ENCODE results near the gene COPE.

The COPE gene

DNA sequence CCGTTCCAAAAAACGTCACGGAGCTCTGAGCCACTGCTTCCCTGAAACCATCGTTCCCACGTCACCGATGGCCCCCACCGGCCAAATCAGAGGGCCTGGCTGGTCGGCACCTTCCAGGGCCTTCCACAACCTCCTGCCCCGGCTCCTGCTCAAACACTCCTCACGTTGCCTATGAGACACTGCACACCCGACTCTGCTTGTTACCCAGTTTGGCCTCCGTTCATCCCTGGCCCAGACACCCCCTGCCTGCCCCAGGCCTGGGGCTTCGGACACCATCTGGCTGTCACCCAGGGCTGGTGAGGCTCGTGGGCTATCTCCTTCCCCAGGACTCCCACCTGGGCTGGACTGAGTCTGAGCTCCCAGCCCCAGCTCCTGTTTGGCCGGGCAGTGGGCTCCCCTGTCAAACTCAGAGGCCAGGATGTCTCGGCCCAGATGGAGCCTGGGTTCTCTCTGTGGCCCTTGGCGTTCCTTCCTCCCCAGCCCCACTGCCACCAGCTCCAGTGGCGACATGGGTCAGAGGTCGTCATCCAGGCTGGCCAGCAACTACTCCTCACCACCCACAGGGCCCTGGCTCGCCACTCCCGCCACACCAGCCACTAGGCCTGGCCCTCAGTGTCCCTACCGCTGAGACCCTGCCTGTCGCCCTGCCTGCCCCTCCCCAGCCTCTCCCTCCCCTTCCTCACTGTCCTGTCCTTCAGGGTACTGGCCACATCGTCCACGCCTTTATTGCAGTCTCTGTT is 41.0 kb downstream of the COPE start:
- Histone ChIP-seq H3K4me3 (ENCODE audit: low read length) (no peak overlapping the region), H3K27me3 (ENCODE audit: control insufficient read depth, insufficient read depth, low read length) (no peaks in the 10 kb centered on the region), H3K9ac (ENCODE audit: low read length) (no peak overlapping the region), H3K9me3 (ENCODE audit: control insufficient read depth, low read length) (no peaks in the 10 kb centered on the region), H3K4me1 (ENCODE audit: control insufficient read depth, insufficient read depth, low read length) (peaks cover 5% of the 10 kb centered on the region), H3K36me3 (ENCODE audit: control insufficient read depth, insufficient read depth, low read length) (no peaks in the 10 kb centered on the region)

DNA sequence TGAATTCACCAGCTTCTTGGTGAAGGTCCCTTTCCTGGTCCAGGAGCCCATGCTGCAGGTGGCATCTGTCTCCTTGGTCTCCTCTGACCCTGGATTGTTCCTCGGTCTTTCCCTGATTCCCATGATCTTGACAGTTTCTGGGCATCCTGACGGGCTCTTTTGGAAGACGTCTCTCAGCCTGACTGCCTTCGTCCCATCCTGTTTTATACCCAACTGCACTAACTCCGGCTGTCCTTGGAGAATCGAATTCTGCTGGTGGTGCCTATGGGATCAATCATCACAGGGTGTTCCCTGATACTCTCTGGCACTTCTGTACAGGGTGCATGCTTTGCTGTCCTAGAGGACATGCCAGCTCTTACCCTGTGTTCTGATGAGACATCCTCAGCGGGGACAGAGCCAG is 42.3 kb downstream of the COPE start:
- Histone ChIP-seq H3K27me3 (ENCODE audit: control insufficient read depth, insufficient read depth, low read length) (no peaks in the 10 kb centered on the region), H3K4me3 (ENCODE audit: low read length) (no peak overlapping the region), H3K4me1 (ENCODE audit: control insufficient read depth, insufficient read depth, low read length) (peaks cover 5% of the 10 kb centered on the region), H3K9ac (ENCODE audit: low read length) (no peak overlapping the region), H3K36me3 (ENCODE audit: control insufficient read depth, insufficient read depth, low read length) (no peaks in the 10 kb centered on the region), H3K9me3 (ENCODE audit: control insufficient read depth, low read length) (no peaks in the 10 kb centered on the region)

DNA sequence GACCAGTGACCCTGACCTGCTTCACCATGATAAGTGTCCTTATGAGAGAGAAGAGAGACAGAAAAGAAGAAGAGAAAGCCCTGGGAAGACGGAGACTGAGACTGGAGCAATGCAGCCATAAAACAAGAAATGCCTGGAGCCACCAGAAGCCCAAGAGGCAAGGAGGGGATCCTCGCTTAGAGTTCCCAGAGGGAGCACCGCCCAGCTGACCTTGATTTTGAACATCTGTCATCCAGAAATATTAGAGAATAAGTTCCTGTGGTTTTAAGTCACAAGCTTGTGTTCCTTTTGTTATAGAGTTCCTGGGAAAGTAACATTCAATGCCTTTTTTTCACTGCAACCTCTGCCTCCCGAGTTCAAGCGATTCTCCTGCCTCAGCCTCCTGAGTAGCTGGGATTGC is 43.5 kb downstream of the COPE start:
- no peaks in the 10 kb centered on the region for H3K27me3 ChIP-seq (ENCODE audit: control insufficient read depth, insufficient read depth, low read length)
- H3K4me3 ChIP-seq (ENCODE audit: low read length) = no peak overlapping the region
- no peaks in the 10 kb centered on the region for H3K36me3 ChIP-seq (ENCODE audit: control insufficient read depth, insufficient read depth, low read length)
- H3K9me3 ChIP-seq (ENCODE audit: control insufficient read depth, low read length) = no peaks in the 10 kb centered on the region
- H3K4me1 ChIP-seq (ENCODE audit: control insufficient read depth, insufficient read depth, low read length) = peaks cover 7% of the 10 kb centered on the region
- H3K9ac ChIP-seq (ENCODE audit: low read length) = no peak overlapping the region

DNA sequence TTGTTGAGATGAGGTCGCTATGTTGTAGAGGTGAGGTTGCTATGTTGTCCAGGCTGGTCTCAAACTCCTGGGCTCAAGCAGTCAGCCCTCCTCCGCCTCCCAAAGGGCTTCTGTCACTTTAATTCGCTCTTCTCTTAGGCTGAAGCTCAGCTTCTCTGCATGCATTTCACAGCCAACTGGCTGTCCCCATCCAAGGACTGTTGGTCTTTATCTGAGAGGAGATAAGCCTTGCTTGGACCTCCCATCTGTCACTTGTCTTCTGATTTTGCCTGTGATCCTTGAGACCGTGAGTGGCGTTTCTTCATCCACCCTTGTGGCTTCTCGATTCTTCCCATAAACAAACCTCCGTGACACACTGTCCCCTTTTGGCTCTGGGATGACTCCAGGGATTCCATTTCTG is 47.6 kb downstream of the COPE start:
- H3K4me3 ChIP-seq (ENCODE audit: low read length) = no peak overlapping the region
- H3K4me1 ChIP-seq (ENCODE audit: control insufficient read depth, insufficient read depth, low read length) = peaks cover 4% of the 10 kb centered on the region
- H3K27me3 ChIP-seq (ENCODE audit: control insufficient read depth, insufficient read depth, low read length) = no peaks in the 10 kb centered on the region
- H3K9ac ChIP-seq (ENCODE audit: low read length) = no peak overlapping the region
- no peaks in the 10 kb centered on the region for H3K9me3 ChIP-seq (ENCODE audit: control insufficient read depth, low read length)
- peaks cover 4% of the 10 kb centered on the region for H3K36me3 ChIP-seq (ENCODE audit: control insufficient read depth, insufficient read depth, low read length)

DNA sequence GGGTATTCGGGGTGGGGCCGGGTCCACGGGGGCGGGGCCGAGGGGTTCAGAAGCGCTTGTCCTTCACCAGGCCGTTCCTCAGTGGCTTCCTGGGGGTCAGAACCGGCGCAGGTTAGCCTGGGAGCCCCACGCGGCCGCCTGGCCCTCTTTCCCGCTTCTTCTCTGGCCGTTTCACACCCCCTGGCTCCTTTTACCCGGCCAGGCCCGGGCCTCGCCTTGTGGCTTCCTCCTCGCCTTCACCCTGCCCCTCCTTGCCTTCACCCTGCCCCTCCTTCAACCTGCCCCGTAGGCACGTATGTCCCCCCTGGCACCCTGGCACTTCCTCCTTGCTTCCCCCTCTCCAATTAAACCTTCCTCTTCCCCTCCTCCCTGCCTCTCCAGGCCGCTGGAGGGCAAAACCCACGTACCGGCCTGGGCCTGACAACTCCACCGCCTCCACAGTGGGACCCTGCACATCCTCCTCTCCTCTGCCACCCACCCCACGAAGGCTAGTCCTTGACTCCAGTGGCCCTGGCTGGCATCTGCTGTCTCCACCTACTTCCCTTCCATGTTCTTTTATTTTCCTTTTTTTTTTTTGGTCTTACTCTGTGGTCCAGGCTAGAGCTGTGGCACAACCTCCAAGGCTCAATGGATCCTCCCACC is 48.5 kb downstream of the COPE start:
- H3K4me3 ChIP-seq (ENCODE audit: low read length) = no peak overlapping the region
- H3K9ac ChIP-seq (ENCODE audit: low read length) = no peak overlapping the region
- no peaks in the 10 kb centered on the region for H3K27me3 ChIP-seq (ENCODE audit: control insufficient read depth, insufficient read depth, low read length)
- no peaks in the 10 kb centered on the region for H3K9me3 ChIP-seq (ENCODE audit: control insufficient read depth, low read length)
- peaks cover 8% of the 10 kb centered on the region for H3K36me3 ChIP-seq (ENCODE audit: control insufficient read depth, insufficient read depth, low read length)
- H3K4me1 ChIP-seq (ENCODE audit: control insufficient read depth, insufficient read depth, low read length) = peaks cover 4% of the 10 kb centered on the region

DNA sequence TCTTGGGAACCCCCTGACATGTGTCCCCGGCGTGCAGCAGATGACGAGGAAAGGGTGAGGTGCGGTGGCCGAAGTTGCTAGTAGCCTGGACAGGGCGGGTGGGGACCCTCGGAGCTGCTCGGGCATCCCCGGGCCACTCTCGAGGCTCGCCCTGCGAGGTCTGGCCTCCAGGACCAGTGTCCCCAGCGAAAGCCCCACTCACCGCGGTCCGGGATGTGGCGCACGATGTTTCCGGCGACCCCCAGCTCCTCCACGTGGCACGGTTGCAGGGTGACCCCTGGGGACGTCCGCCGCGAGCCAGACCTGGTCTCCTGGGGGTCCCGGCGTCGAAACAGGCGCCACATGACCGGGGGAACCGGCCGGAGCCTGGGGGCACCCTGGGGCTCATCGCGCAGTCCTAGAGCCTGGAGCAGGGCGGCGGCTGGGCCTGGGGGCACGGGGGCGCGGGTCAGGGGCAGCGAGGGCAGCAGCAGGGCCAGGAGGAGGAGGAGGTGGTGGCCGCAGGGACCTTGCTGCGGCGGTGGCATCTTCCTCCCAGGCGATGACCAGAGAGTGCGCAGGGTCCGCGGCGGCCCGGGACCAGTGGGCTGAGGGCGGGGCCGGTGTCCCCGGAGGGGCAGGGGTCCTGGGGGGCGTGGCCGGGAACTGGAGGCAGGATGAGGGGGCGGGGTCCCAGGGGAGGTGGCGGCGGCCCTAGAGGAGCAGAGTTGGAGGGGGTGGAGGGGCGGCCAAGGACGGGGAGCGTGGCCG is 49.2 kb downstream of the COPE start:
- H3K27me3 ChIP-seq (ENCODE audit: control insufficient read depth, insufficient read depth, low read length) = no peaks in the 10 kb centered on the region
- no peaks in the 10 kb centered on the region for H3K9me3 ChIP-seq (ENCODE audit: control insufficient read depth, low read length)
- H3K9ac ChIP-seq (ENCODE audit: low read length) = no peak overlapping the region
- H3K4me3 ChIP-seq (ENCODE audit: low read length) = no peak overlapping the region
- H3K36me3 ChIP-seq (ENCODE audit: control insufficient read depth, insufficient read depth, low read length) = peaks cover 9% of the 10 kb centered on the region
- H3K4me1 ChIP-seq (ENCODE audit: control insufficient read depth, insufficient read depth, low read length) = peaks cover 4% of the 10 kb centered on the region

DNA sequence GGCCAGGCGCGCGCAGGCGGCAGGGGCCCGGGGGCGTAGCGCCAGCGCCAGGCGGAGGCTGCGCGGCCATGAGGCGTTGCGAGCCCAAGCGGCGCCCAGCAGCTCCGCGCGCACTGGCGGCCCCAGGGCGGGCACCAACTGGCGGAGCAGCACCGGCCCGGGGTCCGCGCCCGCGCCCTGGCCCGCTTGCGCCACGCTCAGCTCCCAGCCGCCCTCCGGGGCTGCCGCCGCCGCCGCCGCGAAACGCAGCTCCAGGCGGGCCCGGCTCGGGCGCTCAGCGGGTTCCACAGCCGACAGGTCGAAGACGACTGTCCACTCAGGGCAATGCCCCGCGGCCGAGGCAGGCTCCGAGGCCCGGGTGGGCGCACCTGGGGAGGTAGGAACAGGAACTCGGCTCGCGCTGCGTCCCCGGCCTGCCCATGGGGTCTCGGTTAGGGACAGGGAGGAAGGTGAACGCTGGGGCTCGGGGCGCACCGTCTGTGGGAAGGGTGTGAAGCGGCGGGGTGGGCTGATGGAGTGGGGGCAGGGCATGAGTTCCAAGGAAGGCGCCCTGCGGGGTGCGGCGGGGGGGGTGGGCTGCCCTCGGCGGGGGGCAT is 50.1 kb downstream of the COPE start:
- Histone ChIP-seq H3K4me1 (ENCODE audit: control insufficient read depth, insufficient read depth, low read length) (peaks cover 4% of the 10 kb centered on the region), H3K36me3 (ENCODE audit: control insufficient read depth, insufficient read depth, low read length) (peaks cover 9% of the 10 kb centered on the region), H3K9ac (ENCODE audit: low read length) (no peak overlapping the region), H3K4me3 (ENCODE audit: low read length) (no peak overlapping the region), H3K9me3 (ENCODE audit: control insufficient read depth, low read length) (no peaks in the 10 kb centered on the region), H3K27me3 (ENCODE audit: control insufficient read depth, insufficient read depth, low read length) (no peaks in the 10 kb centered on the region)

DNA sequence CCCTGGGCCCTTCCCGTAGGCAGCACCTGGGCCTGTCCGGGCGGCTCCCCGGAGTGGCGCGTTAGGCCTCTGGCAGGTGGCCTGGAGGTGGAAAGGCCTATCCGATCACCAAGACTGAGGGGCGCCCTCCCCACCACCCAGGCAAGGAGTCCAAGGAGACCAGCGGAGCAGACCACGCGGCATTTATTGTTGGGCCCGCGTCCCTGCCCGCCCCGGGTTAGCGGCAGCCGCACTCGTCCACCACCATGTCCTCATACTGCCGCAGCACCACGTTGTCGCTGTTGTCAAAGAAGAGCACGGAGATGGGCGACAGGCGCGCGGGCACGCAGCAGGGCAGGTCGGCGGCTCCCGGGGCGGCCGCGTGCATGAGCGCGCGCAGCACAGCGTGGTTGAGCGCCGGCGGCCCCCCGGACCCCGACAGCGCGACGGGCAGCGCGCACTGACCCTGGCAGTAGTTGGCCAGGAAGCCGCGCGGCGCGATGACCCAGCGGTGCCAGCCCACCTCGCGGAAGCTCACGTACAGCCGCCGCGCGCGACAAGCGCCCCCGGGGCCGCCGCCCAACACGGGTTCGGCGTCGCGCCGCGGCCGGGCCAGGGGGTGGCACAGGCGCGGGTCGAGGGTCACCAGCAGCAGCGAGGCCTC is 50.7 kb downstream of the COPE start:
- no peak overlapping the region for H3K4me3 ChIP-seq (ENCODE audit: low read length)
- no peaks in the 10 kb centered on the region for H3K27me3 ChIP-seq (ENCODE audit: control insufficient read depth, insufficient read depth, low read length)
- H3K9me3 ChIP-seq (ENCODE audit: control insufficient read depth, low read length) = no peaks in the 10 kb centered on the region
- H3K9ac ChIP-seq (ENCODE audit: low read length) = no peak overlapping the region
- H3K4me1 ChIP-seq (ENCODE audit: control insufficient read depth, insufficient read depth, low read length) = peaks cover 4% of the 10 kb centered on the region
- peaks cover 9% of the 10 kb centered on the region for H3K36me3 ChIP-seq (ENCODE audit: control insufficient read depth, insufficient read depth, low read length)

DNA sequence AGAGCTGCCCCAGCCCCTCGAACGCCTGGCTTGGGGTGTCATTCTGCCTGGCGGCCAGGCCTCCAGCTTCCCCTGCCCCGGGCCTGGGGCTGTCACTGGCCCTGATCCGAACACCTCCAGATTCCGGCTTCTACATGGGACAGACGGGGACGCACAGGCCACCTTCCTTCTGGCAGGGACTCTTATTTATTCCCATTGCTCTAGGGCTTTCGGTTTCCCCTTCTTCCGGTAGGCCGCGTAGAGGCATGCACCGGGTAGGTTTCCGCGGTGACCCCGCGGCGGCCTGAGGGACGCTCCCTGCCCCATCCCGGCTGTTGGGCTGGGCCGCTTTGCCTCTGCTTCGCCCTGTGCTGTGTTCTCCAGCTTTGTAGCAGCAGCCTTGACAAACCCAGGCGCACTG is 51.4 kb downstream of the COPE start:
- H3K9ac ChIP-seq (ENCODE audit: low read length) = no peak overlapping the region
- peaks cover 4% of the 10 kb centered on the region for H3K4me1 ChIP-seq (ENCODE audit: control insufficient read depth, insufficient read depth, low read length)
- H3K36me3 ChIP-seq (ENCODE audit: control insufficient read depth, insufficient read depth, low read length) = peaks cover 15% of the 10 kb centered on the region
- H3K4me3 ChIP-seq (ENCODE audit: low read length) = no peak overlapping the region
- no peaks in the 10 kb centered on the region for H3K27me3 ChIP-seq (ENCODE audit: control insufficient read depth, insufficient read depth, low read length)
- no peaks in the 10 kb centered on the region for H3K9me3 ChIP-seq (ENCODE audit: control insufficient read depth, low read length)

DNA sequence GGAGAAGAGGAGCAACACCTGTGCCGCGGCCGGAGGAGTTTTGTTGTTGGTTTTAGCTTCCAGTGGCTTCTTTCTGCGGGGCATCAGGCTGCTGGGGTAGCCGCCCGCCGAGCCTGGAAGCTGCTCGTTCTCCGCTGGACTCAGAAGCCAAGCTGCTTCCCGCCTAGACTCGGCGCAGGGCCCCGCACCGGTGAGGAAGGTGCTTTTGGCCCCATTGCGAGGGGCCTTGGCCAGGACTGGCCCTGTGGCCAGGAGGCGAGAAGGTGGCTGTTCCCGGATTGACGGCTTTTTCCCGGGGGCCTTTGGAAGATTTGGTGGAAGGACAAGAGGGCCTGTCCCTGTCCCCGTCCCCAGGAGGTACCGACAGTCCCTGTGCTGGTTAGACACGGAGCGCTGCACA is 52.0 kb downstream of the COPE start:
- H3K9ac ChIP-seq (ENCODE audit: low read length) = no peak overlapping the region
- no peaks in the 10 kb centered on the region for H3K27me3 ChIP-seq (ENCODE audit: control insufficient read depth, insufficient read depth, low read length)
- H3K4me1 ChIP-seq (ENCODE audit: control insufficient read depth, insufficient read depth, low read length) = peaks cover 4% of the 10 kb centered on the region
- no peaks in the 10 kb centered on the region for H3K9me3 ChIP-seq (ENCODE audit: control insufficient read depth, low read length)
- H3K36me3 ChIP-seq (ENCODE audit: control insufficient read depth, insufficient read depth, low read length) = peaks cover 20% of the 10 kb centered on the region
- H3K4me3 ChIP-seq (ENCODE audit: low read length) = no peak overlapping the region

DNA sequence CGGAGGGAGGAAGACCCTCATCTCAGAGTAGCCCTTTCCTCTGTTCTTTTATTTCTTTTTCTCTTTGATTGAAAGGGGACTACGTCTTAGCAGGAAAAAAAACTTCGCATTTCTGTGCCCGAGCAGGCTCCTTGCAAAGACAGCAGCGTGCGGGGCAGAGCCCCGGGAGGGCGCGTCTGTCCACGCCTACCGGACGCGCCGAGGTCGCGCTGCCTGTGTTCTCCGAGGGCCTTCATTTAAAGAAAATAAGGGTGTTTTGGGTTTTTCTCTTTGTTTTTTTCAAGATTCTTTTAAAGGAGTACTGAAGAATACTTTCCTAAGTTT is 52.4 kb downstream of the COPE start:
- H3K4me3 ChIP-seq (ENCODE audit: low read length) = no peak overlapping the region
- peaks cover 4% of the 10 kb centered on the region for H3K4me1 ChIP-seq (ENCODE audit: control insufficient read depth, insufficient read depth, low read length)
- H3K36me3 ChIP-seq (ENCODE audit: control insufficient read depth, insufficient read depth, low read length) = peaks cover 24% of the 10 kb centered on the region
- H3K9me3 ChIP-seq (ENCODE audit: control insufficient read depth, low read length) = no peaks in the 10 kb centered on the region
- no peaks in the 10 kb centered on the region for H3K27me3 ChIP-seq (ENCODE audit: control insufficient read depth, insufficient read depth, low read length)
- H3K9ac ChIP-seq (ENCODE audit: low read length) = no peak overlapping the region
